ENCODE results near the gene SH3PXD2B.

SH3PXD2B gene

DNA sequence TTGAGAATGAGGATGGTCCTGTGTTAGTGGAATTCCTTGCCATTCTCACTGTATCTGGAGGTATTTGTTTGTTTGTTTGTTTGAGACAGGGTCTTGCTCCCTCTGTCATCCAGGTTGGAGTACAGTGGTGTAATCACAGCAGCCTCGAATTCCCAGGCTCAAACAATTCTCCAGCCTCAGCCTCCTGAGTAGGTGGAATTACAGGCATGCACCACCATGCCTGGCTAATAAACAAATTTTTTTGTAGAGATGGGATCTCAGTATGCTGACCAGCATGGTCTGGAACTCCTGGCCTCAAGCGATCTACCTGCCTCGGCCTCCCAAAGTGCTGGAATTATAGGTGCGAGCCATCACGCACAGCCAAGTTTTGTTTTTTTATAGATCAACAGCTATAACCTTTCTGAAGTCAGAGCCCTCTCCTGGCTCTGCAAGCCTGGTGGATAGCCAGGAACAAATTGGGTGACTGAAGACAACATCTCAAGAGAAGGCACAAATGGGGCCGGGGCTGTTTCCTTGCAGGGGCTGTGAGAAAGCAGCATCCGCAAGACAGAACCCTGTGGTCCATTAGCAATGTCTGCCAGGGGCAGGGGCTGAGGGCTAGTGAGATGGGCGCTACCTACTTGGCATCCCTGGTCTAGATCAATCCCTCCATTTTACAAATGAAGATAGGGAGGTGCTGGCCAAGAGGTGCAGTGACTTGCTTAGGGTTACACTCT, 18.8 kb downstream of the SH3PXD2B start:
- no peak for DNase-seq

GRCh38 chr5:172434251-172434650, 20.1 kb downstream of the SH3PXD2B start:
- DNase-seq, result no peak

DNA sequence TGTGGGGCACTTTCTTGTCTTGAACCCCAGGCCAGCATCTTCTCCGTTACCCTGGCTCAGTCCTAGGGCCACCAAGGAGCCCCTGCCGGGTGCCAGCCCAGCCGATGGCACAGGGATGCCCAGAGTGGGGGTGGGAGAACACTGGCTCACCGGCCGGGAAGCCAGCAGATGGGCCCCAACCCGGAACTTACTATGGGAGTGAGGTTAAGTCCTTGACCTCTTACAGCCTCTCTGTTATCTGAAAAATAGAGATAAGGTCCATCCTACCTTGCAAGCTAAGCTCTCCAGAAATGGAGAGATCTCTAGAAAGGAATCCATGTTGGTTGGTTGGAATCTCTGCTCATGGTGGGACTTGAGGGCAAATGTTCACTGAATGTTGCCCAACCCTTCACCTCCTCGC, 20.8 kb downstream of the SH3PXD2B start:
- no peak for DNase-seq

GRCh38 chr5:172433071-172433470, 21.3 kb downstream of the SH3PXD2B start:
- DNase-seq, result no peak

DNA sequence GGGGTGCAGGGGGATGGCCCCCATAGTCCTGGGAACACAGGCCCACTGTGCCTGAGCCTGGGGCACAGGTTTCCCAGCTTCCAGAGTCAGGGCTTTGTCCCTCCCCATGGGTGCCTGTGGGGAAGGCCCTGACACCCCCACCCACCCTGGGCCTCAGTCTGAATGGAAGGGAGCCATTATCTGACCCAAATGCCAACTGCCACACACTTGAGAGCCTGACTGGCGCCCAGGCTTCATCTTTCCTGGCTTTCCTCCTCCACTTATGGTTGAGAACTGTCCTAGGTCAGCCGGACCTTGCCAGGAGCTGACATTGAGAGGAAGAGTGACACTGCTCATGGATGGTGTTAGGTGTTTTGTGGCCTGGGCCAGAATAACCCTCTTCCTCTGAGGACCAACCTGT, 24.0 kb downstream of the SH3PXD2B start:
- DNase-seq, result no peak

GRCh38 chr5:172429201-172429940, 25.0 kb downstream of the SH3PXD2B start:
- no peak for DNase-seq

DNA sequence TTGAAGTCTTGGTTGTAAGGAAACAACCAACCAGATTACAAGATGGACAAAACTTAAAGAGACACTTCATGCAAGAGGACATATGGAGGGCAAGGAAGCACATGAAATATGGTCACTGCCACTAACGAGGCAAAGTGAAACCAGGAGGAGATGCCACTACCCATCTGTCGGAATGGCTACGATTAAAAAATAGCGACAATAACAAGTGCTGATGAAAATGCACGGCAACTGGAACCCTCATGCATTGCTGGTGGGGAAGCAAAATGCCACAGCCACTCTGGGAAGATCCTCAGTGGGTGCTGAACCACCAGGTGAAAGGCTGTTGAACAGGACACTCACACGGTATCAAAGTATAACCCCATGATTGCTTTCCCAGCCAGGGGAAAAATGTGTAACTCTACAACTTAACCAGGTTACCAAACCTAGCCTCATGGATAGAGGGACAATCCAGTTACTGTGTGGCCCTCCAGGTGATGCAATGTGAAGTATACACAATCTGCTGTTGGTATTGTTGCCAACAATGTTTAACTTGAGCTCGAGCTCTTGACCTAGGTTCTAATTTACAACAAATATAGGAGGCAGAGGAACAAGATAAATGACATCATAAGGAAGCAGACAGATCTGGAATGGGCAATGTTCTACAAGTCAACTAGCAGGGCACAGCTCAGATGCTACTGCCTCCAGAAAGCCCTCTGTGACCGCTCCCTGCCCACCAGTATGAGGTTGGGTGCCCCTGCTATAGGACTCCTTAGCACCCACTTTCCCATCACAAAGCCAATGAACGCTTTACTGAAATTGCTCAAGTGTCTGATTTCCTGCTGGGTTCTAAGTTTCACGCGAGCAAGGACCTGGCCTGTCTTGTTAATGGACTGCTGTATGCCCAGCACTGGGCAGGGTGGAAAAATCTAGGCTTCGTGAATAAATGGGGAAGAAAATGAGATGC, 25.8 kb downstream of the SH3PXD2B start:
- DNase-seq, result no peak

DNA sequence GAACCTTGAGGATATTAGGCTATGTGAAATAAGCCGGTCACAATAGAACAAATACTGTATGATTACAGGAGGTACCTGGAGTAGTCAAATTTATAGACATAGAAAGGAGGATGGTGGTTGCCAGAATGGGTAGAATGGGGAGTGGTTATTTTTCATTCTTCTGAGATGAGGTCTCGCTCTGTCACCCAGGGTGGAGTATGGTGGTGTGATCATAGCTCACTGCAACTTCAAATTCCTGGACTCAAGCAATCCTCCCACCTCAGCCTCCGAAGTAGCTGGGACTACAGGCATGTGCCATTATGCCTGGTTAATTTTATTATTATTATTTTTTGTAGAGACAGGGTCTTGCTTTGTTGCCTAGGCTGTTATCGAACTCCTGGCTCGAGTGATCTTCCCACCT, 27.1 kb downstream of the SH3PXD2B start:
- DNase-seq, result no peak

- DNase-seq, result no peak
Observed at GRCh38 chr5:172426086-172426485, 28.2 kb downstream of the SH3PXD2B start.

GRCh38 chr5:172425402-172425801, 28.9 kb downstream of the SH3PXD2B start:
- no peak for DNase-seq

DNA sequence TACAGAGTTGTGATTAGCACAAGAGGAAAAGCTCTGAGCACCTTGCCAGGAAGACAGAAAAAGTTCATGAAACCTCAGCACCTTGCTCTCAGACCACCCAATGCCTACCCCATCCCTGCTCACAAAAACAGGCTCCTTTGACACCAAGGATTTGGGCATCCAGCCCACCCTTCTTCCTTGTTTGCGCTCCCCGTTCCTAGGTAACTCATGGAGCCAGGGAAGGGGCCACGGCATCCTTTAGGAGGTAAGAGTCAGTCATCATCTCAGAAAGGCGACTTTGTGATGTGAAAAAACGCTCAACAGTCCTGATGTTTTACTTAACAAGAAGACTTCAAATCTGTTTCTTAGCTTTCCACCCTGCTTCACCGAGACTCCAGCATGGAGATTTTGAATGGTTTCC, 29.5 kb downstream of the SH3PXD2B start:
- no peak for DNase-seq

DNA sequence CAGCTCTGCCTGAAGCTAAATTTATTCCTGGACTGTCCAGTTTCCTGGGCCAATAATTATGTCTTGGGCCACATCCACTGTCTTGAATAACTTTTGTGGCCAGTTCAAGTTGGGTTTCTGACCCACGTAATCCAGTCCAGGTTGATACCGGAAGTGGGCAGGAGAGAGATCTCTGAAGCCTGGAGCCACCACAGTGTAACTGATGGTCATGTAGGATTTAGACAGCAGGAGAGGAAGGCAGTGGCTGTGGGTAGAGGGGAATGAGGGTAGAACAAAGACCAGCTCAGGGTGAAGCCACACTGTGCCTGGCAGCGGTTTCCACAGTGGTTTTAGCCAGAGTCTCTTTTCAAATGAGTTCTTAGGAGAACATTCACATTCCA, 30.2 kb downstream of the SH3PXD2B start:
- DNase-seq, result no peak

DNA sequence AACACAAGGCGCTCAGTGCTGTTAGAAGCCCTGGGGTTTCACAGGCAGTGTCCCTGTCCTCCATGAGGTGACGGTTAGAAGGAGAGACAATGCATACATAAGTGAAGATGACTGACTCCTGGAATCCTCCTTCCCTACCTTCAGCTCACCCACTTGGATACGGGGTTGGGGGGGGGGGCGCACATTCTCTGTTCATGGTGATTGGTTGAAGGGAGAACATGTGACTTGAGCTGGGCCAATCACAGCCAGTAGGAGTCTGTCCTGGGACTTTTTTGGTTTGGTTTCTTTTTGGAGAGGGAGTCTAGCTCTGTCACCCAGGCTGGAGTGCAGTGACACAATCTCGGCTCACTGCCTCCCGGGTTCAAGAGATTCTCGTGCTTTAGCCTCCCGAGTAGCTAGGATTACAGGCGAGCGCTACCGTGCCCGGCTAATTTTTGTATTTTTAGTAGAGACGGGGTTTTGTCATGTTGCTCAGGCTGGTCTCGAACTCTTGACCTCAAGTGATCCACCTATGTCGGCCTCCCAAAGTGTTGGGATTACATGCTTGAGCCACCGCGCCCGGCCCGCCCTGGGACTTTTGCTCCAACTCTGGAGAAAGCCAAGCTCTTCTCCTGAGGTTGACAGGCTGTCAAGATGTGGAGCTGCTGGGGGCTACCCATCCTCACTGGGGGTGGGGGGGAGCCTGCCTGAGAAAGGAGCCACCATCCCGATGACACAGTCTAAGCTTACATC, 30.8 kb downstream of the SH3PXD2B start:
- no peak for DNase-seq

DNA sequence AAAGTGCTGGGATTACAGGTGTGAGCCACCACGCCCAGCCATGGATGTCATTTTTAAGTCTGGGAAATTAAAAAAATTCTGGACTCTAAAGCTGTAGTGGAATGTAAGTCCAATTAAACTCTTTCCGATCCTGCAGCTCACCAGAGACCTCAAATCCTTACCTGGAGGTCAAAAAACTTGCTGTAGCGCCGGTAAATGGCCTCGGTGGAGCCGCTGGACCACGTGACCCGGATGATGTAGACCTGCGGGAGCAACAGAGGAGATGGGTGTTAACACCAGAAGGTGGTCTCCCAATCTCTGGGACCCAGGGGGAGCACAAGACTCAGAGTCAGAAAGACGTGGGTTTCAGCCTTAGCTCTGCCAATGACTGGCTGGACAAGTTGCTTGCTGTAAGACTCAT, 32.1 kb downstream of the SH3PXD2B start:
- DNase-seq, result no peak

- DNase-seq, result no peak
Observed at GRCh38 chr5:172421020-172421419, 33.3 kb downstream of the SH3PXD2B start.

DNA sequence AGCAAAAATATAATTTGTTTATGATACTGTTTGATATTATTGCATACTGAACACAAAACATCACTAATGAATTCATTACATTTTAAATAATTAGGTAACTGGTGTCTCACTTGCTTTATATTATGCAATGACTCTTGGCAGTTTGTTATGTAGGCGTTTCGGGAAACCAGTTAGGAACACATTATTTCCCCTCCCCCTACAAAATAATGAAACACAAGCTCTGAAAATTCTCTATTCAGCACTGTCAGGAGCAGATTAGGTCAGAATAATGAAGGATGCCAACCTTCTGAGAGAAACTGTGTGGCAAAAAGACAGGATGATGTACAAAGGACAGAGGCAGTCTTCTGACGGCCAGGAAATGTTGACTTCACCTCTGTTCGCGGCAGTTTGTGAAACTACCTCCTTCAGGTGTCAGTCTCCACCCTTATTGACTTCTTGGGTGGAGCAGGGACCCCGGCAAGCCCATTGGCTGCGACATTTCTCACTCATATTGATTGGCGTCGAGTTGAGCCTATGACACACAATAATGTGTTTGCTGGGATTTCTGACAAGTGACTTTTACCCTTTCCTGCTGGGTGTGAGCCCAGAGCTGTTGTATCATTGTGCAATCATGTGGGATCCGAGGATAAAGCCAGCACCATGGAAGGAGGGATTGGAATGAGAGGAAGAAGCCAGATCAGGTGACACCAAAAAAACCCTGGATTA, 33.9 kb downstream of the SH3PXD2B start:
- no peak for DNase-seq

- no peak for DNase-seq
Observed at GRCh38 chr5:172418862-172419814, 35.2 kb downstream of the SH3PXD2B start.

GRCh38 chr5:172417983-172418630, 36.2 kb downstream of the SH3PXD2B start:
- no peak for DNase-seq

GRCh38 chr5:172417130-172417841, 37.0 kb downstream of the SH3PXD2B start:
- no peak for DNase-seq

All from stimulated activated naive CD4-positive, alpha-beta T cell treated with Interleukin-2 at 50 U/mL for 16 hours (primary cell).